GM19035 (cell line): Measurements from ENCODE around the gene RMDN2.

Source experiments
- ATAC-seq: cut with Tn5 transposase; IDR thresholded peaks from one replicate; pipeline ENCODE4 v1.9.1; 2021; ENCODE audit not compliant: unreplicated experiment

The RMDN2 gene

GRCh38 chr2:38037325-38037724 is 112.2 kb downstream of the RMDN2 start:
- ATAC-seq, result no peak

GRCh38 chr2:38037757-38038621 is 112.9 kb downstream of the RMDN2 start:
- peak; percentile 75 for ATAC-seq

GRCh38 chr2:38038682-38039081 is 113.6 kb downstream of the RMDN2 start:
- ATAC-seq, result no peak

GRCh38 chr2:38039121-38039910 is 114.2 kb downstream of the RMDN2 start:
- no peak for ATAC-seq

GRCh38 chr2:38045811-38046210 is 120.7 kb downstream of the RMDN2 start:
- no peak for ATAC-seq

GRCh38 chr2:38056216-38056615 is 131.1 kb downstream of the RMDN2 start:
- no peak for ATAC-seq

- no peak for ATAC-seq
Observed at GRCh38 chr2:38057651-38058410, 132.7 kb downstream of the RMDN2 start.

- ATAC-seq, result no peak
Observed at GRCh38 chr2:38060236-38061018, 135.3 kb downstream of the RMDN2 start.

GRCh38 chr2:38064801-38065501 is 139.9 kb downstream of the RMDN2 start:
- ATAC-seq, result no peak

GRCh38 chr2:38065502-38066135 is 140.5 kb downstream of the RMDN2 start:
- no peak for ATAC-seq

- no peak for ATAC-seq
Observed at GRCh38 chr2:38066421-38067115, 141.5 kb downstream of the RMDN2 start.
